SK-N-SH (cell line): ENCODE measurements around the gene TRAPPC13. TPM values are rescaled to one million over a fixed set of nuclear protein-coding genes. Genes with fewer than 3 reads are reported as not detected.

Experiments used
- CTCF ChIA-PET: fragments of 300-600, 350-600 bp; formaldehyde crosslinking; extraction: SDS; loops from one replicate; lab custom pipeline; 2021; lab: Yijun Ruan, JAX
- POLR2A ChIA-PET: fragments of 350-600 bp; sonication (Branson Sonifier 250); formaldehyde crosslinking; extraction: SDS; loops from one replicate; lab custom pipeline; 2020; ENCODE audit warnings: antibody characterized with exemption, inconsistent platforms; lab: Yijun Ruan, JAX
- DNase-seq: peaks from one replicate; pipeline ENCODE4 v3.0.0; 2012
- H2AFZ ChIP-seq: fragments of 200-600 bp; sonication (generic); 2 replicates; pipeline ENCODE4 v1.8.1; 2016; ENCODE audit warnings: antibody characterized with exemption, mild to moderate bottlenecking, low read depth
- H3F3A ChIP-seq: fragments of 200-600 bp; sonication (generic); replicated peaks from 2 replicates; pipeline ENCODE3; 2016; ENCODE audit warnings: antibody characterized with exemption, mild to moderate bottlenecking; ENCODE audit not compliant: insufficient read depth
- H3K27ac ChIP-seq, 2 experiments: fragments of 200-500 bp in 1 of 2; fragments of 200-600 bp in 1 of 2; sonication (Bioruptor generic) in 1 of 2; sonication (generic), shearing (Covaris generic) in 1 of 2; 2 replicates each; pipeline versions ENCODE4 v1.5.1 to v1.6.1; 2014 to 2016; ENCODE audit warnings: low read depth in 2 of 2, inconsistent platforms in 1 of 2, low read length in 1 of 2, mild to moderate bottlenecking in 1 of 2, mixed read lengths in 1 of 2
- H3K27me3 ChIP-seq: fragments of 200-600 bp; sonication (generic), shearing (Covaris generic); 2 replicates; pipeline ENCODE4 v1.6.1; 2016; ENCODE audit warnings: mixed run types; ENCODE audit not compliant: insufficient read depth
- H3K36me3 ChIP-seq, 2 experiments: fragments of 200-500 bp in 1 of 2; fragments of 200-600 bp in 1 of 2; sonication (Bioruptor generic) in 1 of 2; sonication (generic) in 1 of 2; replicated peaks in 1 of 2; 2 replicates each; pipeline versions ENCODE3 to v1.5.1; 2014 to 2016; ENCODE audit warnings: low read length in 1 of 2, mild to moderate bottlenecking in 1 of 2; ENCODE audit not compliant: insufficient read depth in 2 of 2, control insufficient read depth in 1 of 2
- H3K4me1 ChIP-seq, 2 experiments: fragments of 200-500 bp in 1 of 2; fragments of 200-600 bp in 1 of 2; sonication (Bioruptor generic) in 1 of 2; sonication (generic), shearing (Covaris generic) in 1 of 2; 2 replicates each; pipeline versions ENCODE4 v1.5.1 to v1.6.1; 2014 to 2016; ENCODE audit warnings: low read depth in 1 of 2, low read length in 1 of 2, mixed run types in 1 of 2; ENCODE audit not compliant: insufficient read depth in 2 of 2, control insufficient read depth in 1 of 2
- H3K4me2 ChIP-seq: fragments of 200-600 bp; sonication (generic), shearing (Covaris generic); 2 replicates; pipeline ENCODE4 v1.6.1; 2017; ENCODE audit warnings: mixed run types
- H3K4me3 ChIP-seq, 2 experiments: fragments of 200-500 bp in 1 of 2; fragments of 200-600 bp in 1 of 2; sonication (Bioruptor generic) in 1 of 2; sonication (generic), shearing (Covaris generic) in 1 of 2; 2 replicates each; pipeline versions ENCODE4 v1.5.1 to v1.8.1; 2014 to 2016; ENCODE audit warnings: low read depth in 2 of 2, inconsistent platforms in 1 of 2, low read length in 1 of 2, mild to moderate bottlenecking in 1 of 2, mixed read lengths in 1 of 2, moderate library complexity in 1 of 2
- H3K79me2 ChIP-seq: fragments of 200-600 bp; sonication (generic); 2 replicates; pipeline ENCODE4 v1.8.1; 2017; ENCODE audit warnings: mild to moderate bottlenecking; ENCODE audit not compliant: insufficient read depth
- H3K9ac ChIP-seq: fragments of 200-600 bp; sonication (generic); 2 replicates; pipeline ENCODE4 v1.6.1; 2017; ENCODE audit warnings: mixed run types
- H3K9me2 ChIP-seq: fragments of 200-600 bp; sonication (generic); 2 replicates; pipeline ENCODE4 v1.6.1; 2017; ENCODE audit warnings: mixed run types
- H3K9me3 ChIP-seq: fragments of 200-600 bp; sonication (generic); 2 replicates; pipeline ENCODE4 v1.6.1; 2017; ENCODE audit warnings: mixed run types, mild to moderate bottlenecking, moderate library complexity
- H4K20me1 ChIP-seq: fragments of 200-600 bp; sonication (generic); 2 replicates; pipeline ENCODE4 v1.6.1; 2017; ENCODE audit warnings: mild to moderate bottlenecking, mixed run types; ENCODE audit not compliant: insufficient read depth
- EP300 ChIP-seq, 2 experiments: IDR thresholded peaks; 2 replicates each; pipeline versions ENCODE4 v1.4.0 to v1.6.1; 2012; ENCODE audit warnings: borderline replicate concordance in 1 of 2, low read depth in 1 of 2, low read length in 1 of 2
- EZH2phosphoT487 ChIP-seq: fragments of 200-600 bp; sonication (generic); IDR thresholded peaks from 2 replicates; pipeline ENCODE4 v1.6.1; 2017; ENCODE audit warnings: low read depth, mixed run types, mild to moderate bottlenecking, antibody characterized with exemption, moderate library complexity, borderline replicate concordance
- FOXJ3 ChIP-seq: sonication (generic); formaldehyde crosslinking; IDR thresholded peaks from 2 replicates; pipeline ENCODE4 v1.5.1; 2020; ENCODE audit warnings: mild to moderate bottlenecking, missing genetic modification reagents
- IRF3 ChIP-seq: fragments of 150-350 bp; IDR thresholded peaks from 2 replicates; pipeline ENCODE4 v1.6.1; 2016; ENCODE audit warnings: mild to moderate bottlenecking, low read depth, low read length
- MEF2A ChIP-seq: IDR thresholded peaks from 2 replicates; pipeline ENCODE4 v1.4.0; 2012; ENCODE audit warnings: low read depth, borderline replicate concordance
- PBX3 ChIP-seq: IDR thresholded peaks from 2 replicates; pipeline ENCODE4; 2012
- POLR2AphosphoS5 ChIP-seq: IDR thresholded peaks from 2 replicates; pipeline ENCODE4 v1.6.1; 2012; ENCODE audit warnings: low read depth, low read length
- RCOR1 ChIP-seq: fragments of 150-350 bp; IDR thresholded peaks from 2 replicates; pipeline ENCODE4 v1.6.1; 2017; ENCODE audit warnings: antibody characterized with exemption, low read length
- RFX5 ChIP-seq: IDR thresholded peaks from 2 replicates; pipeline ENCODE4 v1.6.1; 2012; ENCODE audit warnings: mild to moderate bottlenecking, improper control_type of control experiment, low read length
- SIN3A ChIP-seq: IDR thresholded peaks from 2 replicates; pipeline ENCODE4 v1.6.1; 2012; ENCODE audit warnings: low read depth, mild to moderate bottlenecking, low read length, moderate library complexity, borderline replicate concordance
- SMC3 ChIP-seq: IDR thresholded peaks from 2 replicates; pipeline ENCODE4 v1.6.1; 2012; ENCODE audit warnings: low read depth, low read length, improper control_type of control experiment
- TAF1 ChIP-seq: IDR thresholded peaks from 2 replicates; pipeline ENCODE4 v1.6.1; 2012; ENCODE audit warnings: low read depth, mild to moderate bottlenecking, low read length, moderate library complexity, borderline replicate concordance
- TCF12 ChIP-seq: IDR thresholded peaks from 2 replicates; pipeline ENCODE4 v1.4.0; 2012
- WGBS: methylation state at CpG from one replicate; pipeline ENCODE4 v1.1.6; 2017; ENCODE audit warnings: low lambda C conversion rate; 5-methylcytosine and 5-hydroxymethylcytosine counted together
- polyA plus RNA-seq, 3 experiments: library from polyadenylated mRNA; depleted of rRNA; stranded (reverse); fragments of >200 nt; gene quantifications; 2 replicates each; pipeline ENCODE4 v1.2.3, GENCODE V29; 2012

Gene TRAPPC13
- polyA plus RNA-seq, 1 of the 3 experiments (the other 2 are of a cell fraction): 10.7 TPM

GRCh38 chr5:65646938-65647337 is 22.1 kb downstream of the TRAPPC13 start:
- ChIA-PET CTCF (no interaction called here), POLR2A (no interaction called here)
- TF ChIP-seq SIN3A (no peak), RFX5 (no peak), POLR2AphosphoS5 (no peak)

GRCh38 chr5:65647941-65648340 is 23.1 kb downstream of the TRAPPC13 start:
- Histone ChIP-seq H4K20me1 (no peaks in the 10 kb centered on the region), H3K4me3 (no peak overlapping the region), H3K4me2 (no peak overlapping the region), H2AFZ (no peak overlapping the region), H3K9me2 (no peaks in the 10 kb centered on the region), H3K9ac (no peak overlapping the region), H3K27ac (no peak overlapping the region), H3F3A (no peaks in the 10 kb centered on the region), H3K9me3 (no peaks in the 10 kb centered on the region), H3K36me3 (peaks cover 16 to 37% of the 10 kb centered on the region in 2 experiments), H3K4me1 (no peaks in the 10 kb centered on the region), H3K27me3 (no peaks in the 10 kb centered on the region), H3K79me2 (no peaks in the 10 kb centered on the region; the same call in 1 of the 2 replicates)
- ChIA-PET POLR2A (no interaction called here), CTCF (no interaction called here)
- TF ChIP-seq EP300 (IDR thresholded peaks at IDR 0.05; ENCODE audit: borderline replicate concordance in 1 of 2, low read depth in 1 of 2, low read length in 1 of 2): no peak
- TF ChIP-seq EZH2phosphoT487: no peak
- TF ChIP-seq PBX3: no peak
- TF ChIP-seq SMC3: no peak
- TF ChIP-seq SIN3A: no peak
- TF ChIP-seq MEF2A: no peak
- no peak for TF ChIP-seq RCOR1
- no peak for TF ChIP-seq IRF3
- TF ChIP-seq TCF12: no peak
- TF ChIP-seq FOXJ3 (CRISPR knock-in tag): no peak
- no peak for TF ChIP-seq TAF1
- DNase-seq: no peak

More at GRCh38 chr5:65646938-65647337, 22.1 kb downstream of the TRAPPC13 start:
- no peaks in the 10 kb centered on the region for H3K4me1 ChIP-seq
- no peaks in the 10 kb centered on the region for H3K9me3 ChIP-seq
- no peak overlapping the region for H3K27ac ChIP-seq
- H4K20me1 ChIP-seq: no peaks in the 10 kb centered on the region
- H3K27me3 ChIP-seq: no peaks in the 10 kb centered on the region
- H3K4me2 ChIP-seq: no peak overlapping the region
- H3K9ac ChIP-seq: no peak overlapping the region
- no peak overlapping the region for H3K4me3 ChIP-seq
- no peaks in the 10 kb centered on the region for H3K9me2 ChIP-seq
- WGBS: 84% methylated on average over 2 of the region's 2 CpGs
- no peak overlapping the region for H2AFZ ChIP-seq
- peaks cover 13 to 29% of the 10 kb centered on the region in 2 experiments for H3K36me3 ChIP-seq
- DNase-seq: no peak
- H3F3A ChIP-seq: peaks cover 4% of the 10 kb centered on the region
- H3K79me2 ChIP-seq: no peaks in the 10 kb centered on the region; the same call in 1 of the 2 replicates
